HepG2 (cell line): ENCODE results near the gene PLPP3. TPM values are rescaled to one million over a fixed set of nuclear protein-coding genes. Genes with fewer than 3 reads are reported as not detected.

Experiments
- GABPB1 ChIP-seq: IDR thresholded peaks from 2 replicates; pipeline ENCODE4 v1.6.1; 2016; ENCODE audit warnings: mild to moderate bottlenecking, missing genetic modification reagents, moderate library complexity, missing compliant biosample characterization
- KIAA2018 ChIP-seq: sonication (generic); formaldehyde crosslinking; IDR thresholded peaks from 2 replicates; pipeline ENCODE4 v1.5.0; 2020; ENCODE audit warnings: mild to moderate bottlenecking, missing genetic modification reagents, borderline replicate concordance
- MBD4 ChIP-seq: IDR thresholded peaks from 2 replicates; pipeline ENCODE4 v1.6.1; 2012; ENCODE audit warnings: low read length, inconsistent platforms, borderline replicate concordance
- TCF7 ChIP-seq: sonication (generic); IDR thresholded peaks from 2 replicates; pipeline ENCODE4 v1.6.1; 2016; ENCODE audit warnings: antibody characterized with exemption, low read depth
- THYN1 ChIP-seq: sonication (generic); formaldehyde crosslinking; IDR thresholded peaks from 2 replicates; pipeline ENCODE4 v1.8.1; 2023; ENCODE audit warnings: low read depth, mild to moderate bottlenecking, moderate library complexity, missing genetic modification reagents, borderline replicate concordance
- U2AF2 ChIP-seq: fragments of 200-400 bp; formaldehyde crosslinking; IDR thresholded peaks from 2 replicates; pipeline ENCODE4 v1.6.1; 2017; ENCODE audit warnings: low read depth, mild to moderate bottlenecking, low read length
- ZNF33B ChIP-seq: sonication (generic); formaldehyde crosslinking; IDR thresholded peaks from 2 replicates; pipeline ENCODE4 v1.5.1; 2020; ENCODE audit warnings: mild to moderate bottlenecking, missing genetic modification reagents
- ZNF782 ChIP-seq: sonication (generic); formaldehyde crosslinking; IDR thresholded peaks from 2 replicates; pipeline ENCODE4 v1.4.0; 2020; ENCODE audit warnings: missing genetic modification reagents, mild to moderate bottlenecking, borderline replicate concordance
- polyA plus RNA-seq, 8 experiments: library from polyadenylated mRNA; depleted of rRNA in 3 of 8; stranded (reverse) in 7 of 8; unstranded in 1 of 8; fragments of >200 nt; fragmentation: Illumina TruSeq in 4 of 8; extraction: Trizol in 4 of 8; gene quantifications; 2 replicates each; pipeline versions ENCODE4 v1.2.1 to v1.2.3, GENCODE V29; 2011 to 2016; ENCODE audit warnings: low read depth in 4 of 8, missing spikeins in 1 of 8, mixed read lengths in 1 of 8; ENCODE audit not compliant: insufficient read depth in 1 of 8
- total RNA-seq, 5 experiments: library from RNA; depleted of rRNA; stranded (reverse); fragments of >200 nt; fragmentation: Illumina TruSeq; extraction: Trizol; gene quantifications; 2 replicates each; pipeline ENCODE4 v1.2.3, GENCODE V29; 2016; ENCODE audit warnings: low read depth in 1 of 5
- TF ChIP-seq, protein P1 (sequence below), 2 experiments: fragments of 450-650 bp in 1 of 2; sonication (generic) in 1 of 2; formaldehyde crosslinking in 1 of 2; IDR thresholded peaks; 2 replicates each; pipeline versions ENCODE4 v1.6.1 to v1.8.0; 2016 to 2022; ENCODE audit warnings: antibody characterized with exemption in 1 of 2, mild to moderate bottlenecking in 1 of 2, missing genetic modification reagents in 1 of 2
- TF ChIP-seq, protein P2 (sequence below): sonication (generic); formaldehyde crosslinking; IDR thresholded peaks from 2 replicates; pipeline ENCODE4 v1.4.0; 2020; ENCODE audit warnings: missing genetic modification reagents

The PLPP3 gene
- total and polyA plus RNA-seq, 2 of the 13 experiments (the other 11 are each of a cell fraction or from before 2014, with no cell fraction given), result 49.7 to 65.8 TPM

GRCh38 chr1:56508523-56508983 is 70.8 kb downstream of the PLPP3 start (continued):
- TF ChIP-seq KIAA2018 (no peak), U2AF2 (no peak), TCF7 (peak; percentile 78), GABPB1 (CRISPR knock-in tag) (peak; percentile 66), ZNF33B (CRISPR knock-in tag) (no peak), THYN1 (CRISPR knock-in tag) (0 out of 2 replicates have a peak, but pooled peaks have one; percentile 39), MBD4 (no peak), ZNF782 (CRISPR knock-in tag) (peak; percentile 88)
- TF ChIP-seq, protein P1, sequence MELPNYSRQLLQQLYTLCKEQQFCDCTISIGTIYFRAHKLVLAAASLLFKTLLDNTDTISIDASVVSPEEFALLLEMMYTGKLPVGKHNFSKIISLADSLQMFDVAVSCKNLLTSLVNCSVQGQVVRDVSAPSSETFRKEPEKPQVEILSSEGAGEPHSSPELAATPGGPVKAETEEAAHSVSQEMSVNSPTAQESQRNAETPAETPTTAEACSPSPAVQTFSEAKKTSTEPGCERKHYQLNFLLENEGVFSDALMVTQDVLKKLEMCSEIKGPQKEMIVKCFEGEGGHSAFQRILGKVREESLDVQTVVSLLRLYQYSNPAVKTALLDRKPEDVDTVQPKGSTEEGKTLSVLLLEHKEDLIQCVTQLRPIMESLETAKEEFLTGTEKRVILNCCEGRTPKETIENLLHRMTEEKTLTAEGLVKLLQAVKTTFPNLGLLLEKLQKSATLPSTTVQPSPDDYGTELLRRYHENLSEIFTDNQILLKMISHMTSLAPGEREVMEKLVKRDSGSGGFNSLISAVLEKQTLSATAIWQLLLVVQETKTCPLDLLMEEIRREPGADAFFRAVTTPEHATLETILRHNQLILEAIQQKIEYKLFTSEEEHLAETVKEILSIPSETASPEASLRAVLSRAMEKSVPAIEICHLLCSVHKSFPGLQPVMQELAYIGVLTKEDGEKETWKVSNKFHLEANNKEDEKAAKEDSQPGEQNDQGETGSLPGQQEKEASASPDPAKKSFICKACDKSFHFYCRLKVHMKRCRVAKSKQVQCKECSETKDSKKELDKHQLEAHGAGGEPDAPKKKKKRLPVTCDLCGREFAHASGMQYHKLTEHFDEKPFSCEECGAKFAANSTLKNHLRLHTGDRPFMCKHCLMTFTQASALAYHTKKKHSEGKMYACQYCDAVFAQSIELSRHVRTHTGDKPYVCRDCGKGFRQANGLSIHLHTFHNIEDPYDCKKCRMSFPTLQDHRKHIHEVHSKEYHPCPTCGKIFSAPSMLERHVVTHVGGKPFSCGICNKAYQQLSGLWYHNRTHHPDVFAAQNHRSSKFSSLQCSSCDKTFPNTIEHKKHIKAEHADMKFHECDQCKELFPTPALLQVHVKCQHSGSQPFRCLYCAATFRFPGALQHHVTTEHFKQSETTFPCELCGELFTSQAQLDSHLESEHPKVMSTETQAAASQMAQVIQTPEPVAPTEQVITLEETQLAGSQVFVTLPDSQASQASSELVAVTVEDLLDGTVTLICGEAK (IDR thresholded peaks at IDR 0.05), result no peak
- TF ChIP-seq, protein P1 (CRISPR knock-in tag; IDR thresholded peaks at IDR 0.05), result peak; percentile 95
- TF ChIP-seq, protein P2, sequence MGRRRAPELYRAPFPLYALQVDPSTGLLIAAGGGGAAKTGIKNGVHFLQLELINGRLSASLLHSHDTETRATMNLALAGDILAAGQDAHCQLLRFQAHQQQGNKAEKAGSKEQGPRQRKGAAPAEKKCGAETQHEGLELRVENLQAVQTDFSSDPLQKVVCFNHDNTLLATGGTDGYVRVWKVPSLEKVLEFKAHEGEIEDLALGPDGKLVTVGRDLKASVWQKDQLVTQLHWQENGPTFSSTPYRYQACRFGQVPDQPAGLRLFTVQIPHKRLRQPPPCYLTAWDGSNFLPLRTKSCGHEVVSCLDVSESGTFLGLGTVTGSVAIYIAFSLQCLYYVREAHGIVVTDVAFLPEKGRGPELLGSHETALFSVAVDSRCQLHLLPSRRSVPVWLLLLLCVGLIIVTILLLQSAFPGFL (CRISPR knock-in tag), result no peak
